Astrocyte of the cerebellum (primary cell): ENCODE results near the gene ADAM8.

ENCODE experiments used
- DNase-seq: peaks from one replicate; pipeline ENCODE4 v3.0.0-alpha.2; 2011; ENCODE audit warnings: low read depth
- H3K4me3 ChIP-seq: 2 replicates; pipeline ENCODE4 v1.5.1; 2011; ENCODE audit warnings: mild to moderate bottlenecking, low read depth, low read length, moderate library complexity
- in situ Hi-C: cut with HindIII; loops from 2 replicates; pipeline ENCODE4 v1.10.0; 2017; ENCODE audit warnings: low sequenced_read_pairs
- TF ChIP-seq, protein P1 (sequence below): IDR thresholded peaks from 2 replicates; pipeline ENCODE4 v1.5.1; 2012; ENCODE audit warnings: low read length, low read depth, moderate library complexity, mild to moderate bottlenecking; ENCODE audit errors: missing control alignments

Gene ADAM8

DNA sequence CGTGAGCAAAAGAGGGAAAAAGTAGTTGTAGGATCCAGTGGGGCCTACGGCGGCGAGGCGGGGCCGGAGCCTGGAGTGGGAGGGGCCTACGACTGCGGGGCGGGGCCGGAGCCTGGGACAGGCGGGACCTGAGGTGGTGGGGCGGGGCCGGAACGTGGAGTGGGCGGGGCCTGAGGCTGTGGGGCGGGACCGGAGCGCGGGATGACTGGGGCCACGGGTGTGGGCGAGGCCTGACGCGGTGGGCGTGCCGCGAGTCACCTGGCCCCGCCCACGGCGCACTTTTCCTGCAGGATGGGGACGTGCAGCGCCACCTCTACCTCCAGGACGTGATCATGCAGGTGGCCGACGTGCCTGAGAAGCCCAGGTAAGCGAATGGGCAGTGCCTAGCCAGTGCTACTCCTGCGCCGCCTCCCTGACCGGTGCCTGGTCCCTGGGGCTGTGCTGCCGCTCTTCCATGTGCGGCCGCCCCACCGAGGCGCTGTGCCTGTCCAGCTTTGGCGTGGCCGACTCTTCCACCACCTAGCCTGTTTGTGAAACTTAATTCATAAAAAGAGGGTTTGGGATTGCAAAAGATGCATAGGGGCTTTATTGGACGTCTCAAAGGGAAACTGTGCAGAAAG, 32.5 kb upstream of the ADAM8 start:
- peak overlapping the region; percentile 76 for H3K4me3 ChIP-seq
- in situ Hi-C loops = no loop called here
- DNase-seq = peak; percentile 71
- TF ChIP-seq, protein P1, sequence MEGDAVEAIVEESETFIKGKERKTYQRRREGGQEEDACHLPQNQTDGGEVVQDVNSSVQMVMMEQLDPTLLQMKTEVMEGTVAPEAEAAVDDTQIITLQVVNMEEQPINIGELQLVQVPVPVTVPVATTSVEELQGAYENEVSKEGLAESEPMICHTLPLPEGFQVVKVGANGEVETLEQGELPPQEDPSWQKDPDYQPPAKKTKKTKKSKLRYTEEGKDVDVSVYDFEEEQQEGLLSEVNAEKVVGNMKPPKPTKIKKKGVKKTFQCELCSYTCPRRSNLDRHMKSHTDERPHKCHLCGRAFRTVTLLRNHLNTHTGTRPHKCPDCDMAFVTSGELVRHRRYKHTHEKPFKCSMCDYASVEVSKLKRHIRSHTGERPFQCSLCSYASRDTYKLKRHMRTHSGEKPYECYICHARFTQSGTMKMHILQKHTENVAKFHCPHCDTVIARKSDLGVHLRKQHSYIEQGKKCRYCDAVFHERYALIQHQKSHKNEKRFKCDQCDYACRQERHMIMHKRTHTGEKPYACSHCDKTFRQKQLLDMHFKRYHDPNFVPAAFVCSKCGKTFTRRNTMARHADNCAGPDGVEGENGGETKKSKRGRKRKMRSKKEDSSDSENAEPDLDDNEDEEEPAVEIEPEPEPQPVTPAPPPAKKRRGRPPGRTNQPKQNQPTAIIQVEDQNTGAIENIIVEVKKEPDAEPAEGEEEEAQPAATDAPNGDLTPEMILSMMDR = no peak

DNA sequence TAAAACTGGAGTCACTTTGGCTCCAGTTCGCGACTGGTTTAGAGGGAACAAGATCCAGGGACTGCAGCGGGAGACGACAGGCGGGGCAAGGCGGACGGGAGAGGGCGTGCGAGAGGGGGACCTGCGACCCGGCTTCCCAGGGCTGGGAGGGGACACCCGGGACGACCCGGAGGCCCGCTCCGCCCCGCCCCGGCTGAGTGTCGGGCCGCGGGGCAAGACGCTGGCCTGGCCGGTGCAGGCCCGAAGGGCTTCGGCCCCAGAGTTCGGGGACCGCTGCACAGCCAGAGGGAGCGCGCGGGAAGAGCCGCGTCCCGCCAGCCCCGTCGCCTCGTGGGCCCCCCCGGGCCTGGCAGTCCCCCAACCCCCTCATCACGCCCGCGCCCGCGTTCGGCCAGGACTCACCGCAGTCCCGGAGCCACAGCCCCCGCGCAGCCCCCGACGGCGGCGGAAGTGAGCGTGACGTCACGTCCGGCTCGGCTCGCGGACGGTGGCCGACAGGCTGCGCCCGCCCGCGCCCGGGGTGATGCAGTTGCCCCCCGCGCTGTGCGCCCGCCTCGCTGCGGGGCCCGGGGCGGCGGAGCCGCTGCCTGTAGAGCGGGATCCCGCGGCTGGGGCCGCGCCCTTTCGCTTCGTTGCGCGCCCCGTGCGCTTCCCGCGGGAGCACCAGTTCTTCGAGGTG, 31.9 kb upstream of the ADAM8 start, which contains the start of the genes TUBGCP2 and ZNF511:
TUBGCP2 (minus strand) TSS at position 452 of the 679 bp plus-strand sequence. CDS start 5,931 bp downstream, outside the sequence.
ZNF511 (plus strand) TSS at position 494 of the 679 bp plus-strand sequence; CDS start at position 524, 30 bp downstream.
- peak within 1 kb of the TSS; percentile 76 for H3K4me3 ChIP-seq
- TF ChIP-seq, protein P1 = peak; percentile 9
- DNase-seq = peak; percentile 28
- in situ Hi-C loops = no loop called here

DNA sequence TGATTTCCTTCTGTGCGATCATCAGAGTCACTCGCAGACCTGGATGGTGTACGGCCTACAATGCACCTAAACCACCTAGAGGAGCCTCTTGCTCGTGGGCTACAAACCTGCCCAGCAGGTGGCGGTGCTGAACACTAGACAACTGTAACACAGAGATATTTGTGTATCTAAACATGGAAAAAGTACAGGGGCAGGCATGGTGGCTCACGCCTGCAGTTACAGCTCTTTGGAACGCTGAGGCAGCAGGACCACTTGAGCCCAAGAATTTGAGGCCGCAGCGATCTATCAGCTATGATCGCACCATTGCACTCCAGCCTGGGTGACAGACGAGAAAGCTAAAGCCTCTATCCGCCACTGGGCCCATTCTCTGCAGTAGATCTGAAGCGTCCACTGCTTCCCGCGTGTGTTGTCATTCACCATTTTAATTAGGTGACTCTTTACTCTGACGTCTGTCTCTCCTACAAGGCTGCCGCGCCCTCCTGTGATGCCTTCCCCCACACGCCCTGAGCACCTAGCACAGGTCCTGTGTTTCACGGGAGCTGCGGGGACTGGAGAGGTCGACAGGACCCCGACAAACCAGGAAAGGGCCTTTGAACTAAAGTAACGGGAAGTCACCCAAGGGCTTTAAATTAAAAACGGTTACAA, 31.2 kb upstream of the ADAM8 start:
- TF ChIP-seq, protein P1 = peak; percentile 76
- DNase-seq = peak; percentile 20
- peak overlapping the region; percentile 76 for H3K4me3 ChIP-seq
- in situ Hi-C loops = no loop called here

DNA sequence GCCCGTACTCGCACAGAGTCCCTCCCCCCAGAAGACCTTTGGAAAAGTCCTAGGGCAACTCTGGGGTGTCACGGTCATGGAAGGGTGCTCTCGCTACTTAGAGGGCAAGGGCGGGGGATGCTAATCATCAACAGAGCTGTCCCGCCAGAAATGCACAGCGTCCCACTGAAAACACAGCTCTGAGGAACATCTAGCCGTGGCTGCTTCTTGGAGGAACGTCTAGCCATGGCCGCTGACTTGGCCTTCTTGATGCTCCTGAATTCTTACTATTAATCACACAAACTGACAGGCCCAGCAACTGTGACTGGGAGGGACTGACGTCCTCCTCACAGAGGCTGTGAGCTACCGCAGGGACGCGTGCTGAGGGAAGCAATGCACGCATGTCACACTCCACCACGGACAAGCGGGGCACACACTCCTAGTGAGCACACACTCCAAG, 30.3 kb upstream of the ADAM8 start:
- H3K4me3 ChIP-seq = no peak overlapping the region
- in situ Hi-C loops = no loop called here
- DNase-seq = no peak
- TF ChIP-seq, protein P1 = no peak

DNA sequence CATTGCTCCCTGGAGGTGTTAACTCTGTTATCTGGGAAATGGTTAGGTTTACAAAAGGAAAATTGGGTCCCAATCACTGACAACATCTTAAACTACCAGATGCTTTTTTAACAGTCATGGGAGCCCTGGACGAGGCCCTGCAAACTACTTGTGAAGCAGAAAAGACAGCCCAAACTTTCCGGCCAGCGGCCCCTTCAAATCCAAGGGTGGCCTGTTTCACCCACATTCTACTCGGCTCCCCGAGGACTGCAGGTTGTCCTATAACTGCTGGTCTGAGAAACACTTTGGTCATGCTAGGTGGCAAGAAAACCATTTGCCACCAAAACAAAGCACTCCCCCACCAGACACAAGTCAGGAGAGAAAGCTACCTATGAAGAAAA, 29.4 kb upstream of the ADAM8 start:
- TF ChIP-seq, protein P1 = no peak
- no peak overlapping the region for H3K4me3 ChIP-seq
- DNase-seq = no peak
- in situ Hi-C loops = no loop called here

DNA sequence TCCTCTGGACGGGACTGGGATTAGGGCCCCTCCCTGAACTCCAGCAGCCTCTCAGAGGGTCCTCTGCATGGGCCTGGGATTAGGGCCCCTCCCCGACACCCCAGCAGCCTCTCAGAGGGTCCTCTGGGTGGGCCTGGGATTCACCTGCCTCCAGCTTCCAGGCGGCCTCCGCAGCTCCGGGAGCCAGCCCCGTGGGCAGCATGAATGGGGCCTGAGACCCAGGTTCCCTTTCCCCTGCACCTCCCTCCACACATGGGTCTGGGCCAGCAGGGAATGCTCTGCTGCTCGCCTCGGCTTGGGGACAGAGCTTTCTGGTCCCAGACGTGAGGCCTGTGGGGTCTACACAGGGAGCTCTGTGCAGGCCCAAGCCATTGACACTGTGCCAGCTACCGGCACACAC, 26.5 kb upstream of the ADAM8 start:
- H3K4me3 ChIP-seq = no peak overlapping the region
- in situ Hi-C loops = no loop called here
- no peak for DNase-seq
- TF ChIP-seq, protein P1 = no peak
